VCaP (cell line): ENCODE results near the gene HSPA1B.
A peak's percentile ranks its signal among the peaks of the same experiment; 100 is the strongest.

Experiments
- H3K27ac ChIP-seq: fragments of 450-650 bp; 2 replicates; pipeline ENCODE4 v1.5.1; 2017
- TF ChIP-seq, protein P1 (sequence below): fragments of 450-650 bp; conservative IDR thresholded peaks from 2 replicates; pipeline ENCODE4 v1.5.1; 2017; ENCODE audit warnings: mild to moderate bottlenecking, moderate library complexity

The HSPA1B gene

DNA sequence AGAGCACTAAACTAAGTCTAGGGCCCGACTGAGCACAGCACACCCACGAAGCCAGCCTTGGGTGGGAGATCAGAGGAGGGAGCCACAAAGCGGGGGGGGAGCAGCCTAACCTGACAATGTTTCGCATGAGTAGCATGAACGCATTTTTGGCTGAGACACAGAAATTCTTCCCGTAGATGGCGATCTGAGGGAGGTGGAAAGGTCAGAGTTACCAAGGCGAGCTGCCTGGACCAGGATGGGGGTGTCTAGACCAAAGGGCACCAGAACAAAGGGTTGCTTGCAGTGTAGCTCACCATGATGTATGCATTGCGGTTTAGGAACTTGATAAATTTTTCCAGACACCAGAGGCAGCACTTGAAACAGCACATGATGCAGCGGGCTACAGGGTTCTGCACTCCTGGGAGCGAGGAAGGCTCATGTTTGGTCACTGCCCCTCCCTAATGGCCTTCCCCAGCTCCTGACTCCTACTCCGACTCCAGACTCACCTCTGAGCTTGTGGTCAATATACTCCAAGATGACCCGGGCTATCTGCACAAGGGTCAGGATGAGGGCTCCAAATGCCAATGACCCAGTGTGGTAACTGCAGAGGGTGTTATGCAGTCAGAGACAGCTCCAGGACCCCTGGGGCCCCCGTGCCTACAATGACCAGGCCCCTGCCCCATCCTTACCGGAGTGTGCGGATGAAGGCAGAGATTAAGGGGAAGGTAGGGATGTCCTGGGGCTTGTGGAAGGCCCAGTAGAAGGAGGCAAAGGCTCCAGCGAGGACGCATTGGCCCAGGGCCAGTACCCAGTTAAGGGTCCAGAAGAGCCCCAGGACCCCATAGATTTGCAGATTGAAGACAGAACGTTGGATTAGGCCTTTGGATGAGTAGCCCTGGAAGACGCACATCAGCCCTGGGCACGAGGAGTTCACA, 37.9 kb downstream of the HSPA1B start:
- TF ChIP-seq, protein P1, sequence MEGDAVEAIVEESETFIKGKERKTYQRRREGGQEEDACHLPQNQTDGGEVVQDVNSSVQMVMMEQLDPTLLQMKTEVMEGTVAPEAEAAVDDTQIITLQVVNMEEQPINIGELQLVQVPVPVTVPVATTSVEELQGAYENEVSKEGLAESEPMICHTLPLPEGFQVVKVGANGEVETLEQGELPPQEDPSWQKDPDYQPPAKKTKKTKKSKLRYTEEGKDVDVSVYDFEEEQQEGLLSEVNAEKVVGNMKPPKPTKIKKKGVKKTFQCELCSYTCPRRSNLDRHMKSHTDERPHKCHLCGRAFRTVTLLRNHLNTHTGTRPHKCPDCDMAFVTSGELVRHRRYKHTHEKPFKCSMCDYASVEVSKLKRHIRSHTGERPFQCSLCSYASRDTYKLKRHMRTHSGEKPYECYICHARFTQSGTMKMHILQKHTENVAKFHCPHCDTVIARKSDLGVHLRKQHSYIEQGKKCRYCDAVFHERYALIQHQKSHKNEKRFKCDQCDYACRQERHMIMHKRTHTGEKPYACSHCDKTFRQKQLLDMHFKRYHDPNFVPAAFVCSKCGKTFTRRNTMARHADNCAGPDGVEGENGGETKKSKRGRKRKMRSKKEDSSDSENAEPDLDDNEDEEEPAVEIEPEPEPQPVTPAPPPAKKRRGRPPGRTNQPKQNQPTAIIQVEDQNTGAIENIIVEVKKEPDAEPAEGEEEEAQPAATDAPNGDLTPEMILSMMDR = no peak
- peak overlapping the region; percentile 19; the same call in 1 of the 2 replicates for H3K27ac ChIP-seq

DNA sequence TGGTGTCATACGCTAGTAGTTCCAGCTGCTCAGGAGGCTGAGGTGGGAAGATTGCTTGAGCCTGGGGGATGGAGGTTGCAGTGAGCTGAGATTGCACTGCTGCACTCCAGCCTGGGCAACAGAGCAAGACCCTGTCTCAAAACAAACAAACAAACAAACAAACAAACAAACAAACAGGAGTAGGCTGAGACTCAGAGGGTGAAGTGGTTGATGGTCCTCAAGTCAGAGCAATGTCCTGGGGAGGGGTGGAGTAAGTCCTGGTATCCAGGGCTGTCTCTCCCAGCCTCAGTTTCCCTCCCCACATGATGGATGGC, 41.1 kb downstream of the HSPA1B start:
- H3K27ac ChIP-seq = 0 out of 2 replicates have a peak overlapping the region, but pooled peaks have one; percentile 7

DNA sequence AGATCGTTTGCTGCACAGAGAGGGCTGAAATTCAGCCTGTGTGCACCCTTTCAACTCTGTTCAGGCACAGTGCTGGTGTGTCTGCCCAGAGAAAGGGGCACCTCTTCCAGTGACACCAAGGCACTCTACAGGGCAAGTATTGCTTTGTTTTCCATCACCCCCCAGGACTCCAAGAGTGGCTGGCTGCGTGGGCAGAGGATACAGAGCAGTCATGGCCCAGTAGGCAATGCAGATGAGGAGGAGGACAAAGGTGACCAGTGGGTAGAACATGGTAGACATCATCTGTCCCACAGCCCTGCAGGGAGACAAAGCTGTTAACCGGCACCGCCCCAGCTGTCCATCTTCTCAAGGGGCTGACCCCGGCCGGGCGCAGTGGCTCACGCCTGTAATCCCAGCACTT, 41.8 kb downstream of the HSPA1B start:
- peak overlapping the region; percentile 7 for H3K27ac ChIP-seq
- TF ChIP-seq, protein P1 = no peak

DNA sequence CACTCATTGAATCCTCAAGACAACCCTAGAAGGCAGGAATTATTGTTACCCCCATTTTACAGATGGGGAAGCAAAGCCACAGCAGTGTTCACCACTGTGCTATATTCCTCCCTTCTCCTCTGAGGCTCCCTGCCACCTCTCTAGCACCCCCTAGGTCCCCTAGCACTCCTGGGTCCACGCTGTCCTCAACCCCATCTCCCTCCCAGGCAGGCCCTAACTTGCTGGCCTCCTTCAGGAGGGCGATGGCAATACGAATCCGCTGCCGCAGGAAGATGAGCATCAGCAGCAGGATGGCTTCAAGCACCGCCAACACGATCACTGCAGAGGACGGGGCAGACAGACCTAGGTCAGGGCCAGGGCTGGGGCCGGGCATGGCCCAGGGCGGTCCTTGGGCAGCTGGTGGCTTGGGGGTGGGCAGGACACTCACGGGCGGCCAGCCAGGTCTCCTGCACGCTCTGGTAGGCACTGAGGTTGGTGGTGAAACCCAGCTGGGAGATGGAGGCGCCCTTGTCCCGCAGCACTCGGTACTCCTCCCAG, 42.9 kb downstream of the HSPA1B start:
- peak overlapping the region; percentile 99 for H3K27ac ChIP-seq
- TF ChIP-seq, protein P1 = no peak

DNA sequence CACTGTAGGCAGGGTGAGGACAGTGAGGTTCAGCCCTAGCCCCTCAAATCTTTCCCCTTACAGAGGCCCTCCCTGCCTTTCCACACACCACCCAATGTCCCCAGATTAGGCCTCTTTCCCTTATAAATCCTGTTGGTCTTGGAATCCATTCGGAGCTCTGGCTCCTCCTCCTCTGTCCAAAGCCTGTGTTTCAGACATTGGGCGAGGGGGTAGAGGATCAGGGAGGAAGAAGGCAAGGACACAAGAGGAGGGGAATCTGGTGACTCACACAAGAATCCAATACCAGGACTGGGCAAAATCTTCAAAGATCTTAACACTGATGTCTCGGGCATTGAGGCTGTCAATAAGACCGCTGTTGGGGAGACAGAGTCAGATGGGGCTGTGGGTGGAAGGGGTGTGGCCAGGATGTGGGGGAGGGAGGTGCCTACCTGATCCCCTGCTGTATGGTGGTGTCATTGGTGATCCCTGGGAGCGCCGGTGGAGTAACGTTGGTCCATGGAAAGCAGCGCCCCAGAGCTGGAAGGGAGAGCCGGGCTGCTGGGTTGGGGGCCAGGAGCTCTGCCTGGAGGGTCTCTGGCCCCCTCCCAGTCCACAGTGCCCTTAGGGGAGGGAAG, 43.6 kb downstream of the HSPA1B start:
- H3K27ac ChIP-seq = peak overlapping the region; percentile 99

DNA sequence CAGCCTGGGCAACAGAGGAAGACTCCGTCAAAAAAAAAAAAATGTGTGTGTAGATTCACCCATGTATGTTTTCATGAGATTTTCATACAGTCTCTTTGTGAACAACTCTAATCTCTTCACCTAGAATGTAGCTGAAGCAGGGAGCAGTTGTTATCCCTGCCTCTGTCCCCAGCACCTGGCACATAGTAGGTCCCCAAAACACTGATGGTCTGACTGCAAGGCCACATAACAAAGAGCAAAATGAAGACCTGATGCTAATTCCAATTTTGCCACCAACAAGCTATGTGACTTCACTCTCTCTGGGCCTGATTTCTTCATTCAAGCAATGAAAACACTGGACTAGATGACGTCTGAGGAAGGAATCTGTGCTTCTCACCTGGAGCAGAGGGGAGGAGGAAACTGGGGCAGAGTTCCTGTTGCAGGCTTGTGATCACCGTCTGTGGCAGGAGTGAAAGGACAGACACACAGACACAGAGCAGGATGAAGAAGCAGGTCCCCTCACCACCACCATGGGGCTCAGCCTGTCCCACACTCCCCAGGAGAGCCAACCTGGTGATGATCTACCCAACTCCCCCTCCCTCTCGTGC, 46.6 kb downstream of the HSPA1B start:
- TF ChIP-seq, protein P1 = no peak
- peak overlapping the region; percentile 99 for H3K27ac ChIP-seq

More for the DNA sequence above, 43.6 kb downstream of the HSPA1B start:
- TF ChIP-seq, protein P1 = no peak

DNA sequence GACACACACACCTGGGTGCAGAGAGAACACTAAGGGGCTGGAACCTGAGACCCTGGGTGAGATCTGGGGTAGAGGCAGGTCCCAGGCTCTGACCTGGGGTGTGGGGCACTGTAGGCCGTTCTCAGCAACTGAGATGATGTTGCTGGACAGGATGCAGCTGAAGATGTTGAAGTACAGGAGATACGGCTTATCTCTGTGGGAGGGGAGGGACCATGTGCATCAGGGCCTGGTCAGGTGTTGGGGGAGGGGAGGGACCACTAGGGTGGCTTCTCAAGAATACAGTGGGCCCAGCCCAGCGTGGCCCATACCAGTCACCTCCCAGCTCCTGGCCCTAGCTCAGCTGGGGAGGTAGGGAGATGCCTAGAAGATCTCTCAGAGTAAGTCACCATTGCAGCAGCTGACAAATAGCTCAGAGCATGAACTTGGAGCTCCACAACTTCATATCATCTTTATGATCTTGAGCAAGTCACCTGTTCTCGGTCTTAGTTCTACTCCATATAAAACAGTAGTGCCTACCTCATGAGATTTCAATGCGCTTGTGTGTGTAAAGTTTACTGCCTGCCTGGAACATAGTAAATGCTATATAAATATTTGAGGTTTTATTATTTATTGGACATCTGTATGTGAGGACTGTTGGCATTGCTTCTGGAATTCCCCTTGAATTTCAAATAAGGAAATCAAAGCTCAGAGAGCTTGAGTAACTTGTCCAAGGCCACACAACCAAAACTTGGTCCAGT, 47.5 kb downstream of the HSPA1B start:
- H3K27ac ChIP-seq = peak overlapping the region; percentile 99
- TF ChIP-seq, protein P1 = no peak
